Ramos (cell line): Measurements from ENCODE around the gene CCDC178.

Experiments used
- in situ Hi-C: fragments of 300-500 bp; cut with MboI; formaldehyde crosslinking; loops from one replicate; pipeline ENCODE4 v1.14.3; 2022; ENCODE audit warnings: low sequenced_read_pairs; ENCODE audit not compliant: unreplicated experiment

Gene CCDC178

GRCh38 chr18:32896776-32897547, 543.6 kb downstream of the CCDC178 start:
- in situ Hi-C loops: no loop called here

GRCh38 chr18:32893915-32894314, 546.6 kb downstream of the CCDC178 start:
- in situ Hi-C loops: no loop called here

- in situ Hi-C loops: no loop called here
Observed at GRCh38 chr18:32891797-32892196, 548.7 kb downstream of the CCDC178 start.

GRCh38 chr18:32891130-32891529, 549.4 kb downstream of the CCDC178 start:
- in situ Hi-C loops: no loop called here

GRCh38 chr18:32889615-32890593, 550.6 kb downstream of the CCDC178 start:
- in situ Hi-C loops: no loop called here

- in situ Hi-C loops: no loop called here
Observed at GRCh38 chr18:32888306-32888705, 552.2 kb downstream of the CCDC178 start.
